H1 (cell line): Measurements from ENCODE around the gene TRAF3IP1. TPM values are rescaled to one million over a fixed set of nuclear protein-coding genes. Genes with fewer than 3 reads are reported as not detected.

Experiments used
- CTCF ChIA-PET: fragments of 300-600 bp; sonication (Branson Sonifier 250); formaldehyde crosslinking; loops from one replicate; lab custom pipeline; 2021; ENCODE audit not compliant: partially characterized antibody; lab: Charles Lee
- POLR2A ChIA-PET: fragments of 300-600 bp; sonication (Branson Sonifier 250); formaldehyde crosslinking; loops from one replicate; lab custom pipeline; 2021; ENCODE audit warnings: inconsistent platforms; ENCODE audit not compliant: partially characterized antibody; lab: Charles Lee
- DNase-seq, 2 experiments: peaks; one replicate each; pipeline versions ENCODE4 v3.0.0 to v3.0.0-alpha.2; 2010 to 2022; ENCODE audit warnings: low spot score in 2 of 2, low read depth in 1 of 2, mixed read lengths in 1 of 2
- FAIRE-seq: peaks from 2 replicates; lab custom pipeline; 2011; peaks lifted over from hg19 to GRCh38; lab: Jason Lieb, UNC
- H2AFZ ChIP-seq: 2 replicates; pipeline ENCODE4 v1.8.1; 2012; ENCODE audit warnings: low read length, inconsistent platforms
- H2AK5ac ChIP-seq: 2 replicates; pipeline ENCODE4 v1.6.1; 2013; ENCODE audit warnings: low read depth, low read length
- H2BK120ac ChIP-seq: replicated peaks from 2 replicates; pipeline ENCODE3; 2013; ENCODE audit warnings: low read depth, low read length, inconsistent platforms
- H2BK12ac ChIP-seq: 2 replicates; pipeline ENCODE4 v1.6.1; 2013; ENCODE audit warnings: low read depth, low read length
- H2BK15ac ChIP-seq: 2 replicates; pipeline ENCODE4 v1.6.1; 2013; ENCODE audit warnings: low read length
- H2BK20ac ChIP-seq: 2 replicates; pipeline ENCODE4 v1.6.1; 2013; ENCODE audit warnings: low read length
- H2BK5ac ChIP-seq: 2 replicates; pipeline ENCODE4 v1.6.1; 2013; ENCODE audit warnings: low read depth, low read length
- H3K14ac ChIP-seq: 2 replicates; pipeline ENCODE4 v1.6.1; 2013; ENCODE audit warnings: inconsistent platforms; ENCODE audit not compliant: insufficient read length
- H3K18ac ChIP-seq: 2 replicates; pipeline ENCODE4 v1.6.1; 2013; ENCODE audit warnings: low read length; ENCODE audit errors: extremely low read depth
- H3K23ac ChIP-seq: 2 replicates; pipeline ENCODE4 v1.6.1; 2013; ENCODE audit warnings: inconsistent platforms; ENCODE audit not compliant: insufficient read length
- H3K23me2 ChIP-seq: 2 replicates; pipeline ENCODE4 v1.6.1; 2013; ENCODE audit warnings: low read depth, low read length
- H3K27ac ChIP-seq: 2 replicates; pipeline ENCODE4 v1.6.1; 2011; ENCODE audit warnings: low read depth, low read length, inconsistent platforms
- H3K27me3 ChIP-seq, 4 experiments: replicated peaks in 1 of 4; 1 replicate in 1 of 4; 2 replicates in 3 of 4; pipeline versions ENCODE4 v1.6.1 to v1.8.1; 2011 to 2013; ENCODE audit warnings: low read length in 3 of 4, mild to moderate bottlenecking in 3 of 4, inconsistent platforms in 2 of 4, mixed read lengths in 2 of 4, moderate library complexity in 1 of 4; ENCODE audit not compliant: control insufficient read depth in 3 of 4, insufficient read depth in 3 of 4; ENCODE audit errors: extremely low read depth in 1 of 4
- H3K36me3 ChIP-seq, 4 experiments: 2 replicates each; pipeline versions ENCODE4 v1.6.1 to v1.8.1; 2011 to 2013; ENCODE audit warnings: mild to moderate bottlenecking in 4 of 4, low read length in 3 of 4, moderate library complexity in 2 of 4, control low read depth in 1 of 4, inconsistent platforms in 1 of 4; ENCODE audit not compliant: insufficient read depth in 4 of 4, control insufficient read depth in 2 of 4
- H3K4ac ChIP-seq: replicated peaks from 2 replicates; pipeline ENCODE3; 2013; ENCODE audit warnings: low read length, low read depth, mixed read lengths, inconsistent platforms; ENCODE audit not compliant: insufficient read length
- H3K4me1 ChIP-seq, 4 experiments: replicated peaks in 1 of 4; 1 replicate in 1 of 4; 2 replicates in 3 of 4; pipeline versions ENCODE4 v1.6.1 to v1.8.1; 2011 to 2013; ENCODE audit warnings: low read length in 3 of 4, inconsistent platforms in 2 of 4, mixed read lengths in 1 of 4; ENCODE audit not compliant: insufficient read depth in 4 of 4, control insufficient read depth in 3 of 4
- H3K4me2 ChIP-seq, 2 experiments: 2 replicates each; pipeline versions ENCODE4 v1.6.1 to v1.8.1; 2011 to 2013; ENCODE audit warnings: low read depth in 2 of 2, low read length in 2 of 2, control low read depth in 1 of 2, inconsistent platforms in 1 of 2, mild to moderate bottlenecking in 1 of 2; ENCODE audit not compliant: insufficient read depth in 1 of 2
- H3K4me3 ChIP-seq, 4 experiments: fragments of 200-600, 300-600 bp in 1 of 4; sonication (generic), shearing (Covaris generic), sonication (Bioruptor Twin) in 1 of 4; 2 replicates each; pipeline versions ENCODE4 v1.5.1 to v1.8.1; 2011 to 2016; ENCODE audit warnings: low read length in 4 of 4, low read depth in 3 of 4, control low read depth in 2 of 4, inconsistent platforms in 2 of 4, mild to moderate bottlenecking in 2 of 4, mixed read lengths in 1 of 4, moderate library complexity in 1 of 4; ENCODE audit not compliant: insufficient read depth in 2 of 4; ENCODE audit errors: extremely low read depth in 1 of 4
- H3K56ac ChIP-seq: replicated peaks from 2 replicates; pipeline ENCODE3; 2013; ENCODE audit warnings: low read depth, mild to moderate bottlenecking, mixed read lengths, low read length, inconsistent platforms; ENCODE audit not compliant: insufficient read length
- H3K79me1 ChIP-seq: 2 replicates; pipeline ENCODE4 v1.6.1; 2013; ENCODE audit warnings: low read depth, low read length, control low read depth
- H3K79me2 ChIP-seq, 2 experiments: 2 replicates each; pipeline versions ENCODE4 v1.6.1 to v1.8.1; 2012 to 2013; ENCODE audit warnings: low read length in 2 of 2, mild to moderate bottlenecking in 2 of 2, inconsistent platforms in 1 of 2; ENCODE audit not compliant: insufficient read depth in 2 of 2, control insufficient read depth in 1 of 2
- H3K9ac ChIP-seq, 4 experiments: replicated peaks in 1 of 4; 1 replicate in 1 of 4; 2 replicates in 3 of 4; pipeline versions ENCODE4 v1.6.1 to v1.8.1; 2011 to 2013; ENCODE audit warnings: low read depth in 3 of 4, low read length in 3 of 4, control low read depth in 2 of 4, mild to moderate bottlenecking in 2 of 4, moderate library complexity in 2 of 4, inconsistent platforms in 1 of 4; ENCODE audit errors: extremely low read depth in 1 of 4
- H3K9me3 ChIP-seq, 2 experiments: 2 replicates each; pipeline versions ENCODE4 v1.6.1 to v1.8.1; 2012 to 2013; ENCODE audit warnings: mild to moderate bottlenecking in 2 of 2, moderate library complexity in 2 of 2, control low read depth in 1 of 2, inconsistent platforms in 1 of 2, low read depth in 1 of 2, low read length in 1 of 2, mixed read lengths in 1 of 2; ENCODE audit not compliant: insufficient read depth in 2 of 2
- H4K20me1 ChIP-seq, 2 experiments: replicated peaks in 1 of 2; 2 replicates each; pipeline versions ENCODE3 to v1.8.1; 2011 to 2013; ENCODE audit warnings: inconsistent platforms in 2 of 2, low read length in 2 of 2, mild to moderate bottlenecking in 1 of 2; ENCODE audit not compliant: insufficient read depth in 2 of 2, control insufficient read depth in 1 of 2
- H4K5ac ChIP-seq: 2 replicates; pipeline ENCODE4 v1.6.1; 2013; ENCODE audit warnings: low read length, low read depth, mixed read lengths, inconsistent platforms; ENCODE audit not compliant: insufficient read length
- H4K8ac ChIP-seq: 2 replicates; pipeline ENCODE4 v1.8.0; 2013; ENCODE audit warnings: mild to moderate bottlenecking, moderate library complexity, low read length, inconsistent platforms; ENCODE audit not compliant: insufficient read depth; ENCODE audit errors: extremely low read depth
- H4K91ac ChIP-seq: replicated peaks from 2 replicates; pipeline ENCODE3; 2013; ENCODE audit warnings: low read length, mixed read lengths, inconsistent platforms; ENCODE audit not compliant: insufficient read length
- KDM5A ChIP-seq: fragments of 200-600 bp; IDR thresholded peaks from 2 replicates; pipeline ENCODE4 v1.7.1; 2012; ENCODE audit warnings: mild to moderate bottlenecking, low read length, inconsistent platforms, mixed read lengths
- NANOG ChIP-seq: IDR thresholded peaks from 2 replicates; pipeline ENCODE4 v1.6.1; 2011; ENCODE audit warnings: low read length, low read depth, mild to moderate bottlenecking, inconsistent platforms; ENCODE audit not compliant: insufficient read depth, poor library complexity, severe bottlenecking
- SP2 ChIP-seq: IDR thresholded peaks from 2 replicates; pipeline ENCODE4 v1.6.1; 2012; ENCODE audit warnings: mild to moderate bottlenecking, low read length, inconsistent platforms
- USF2 ChIP-seq: IDR thresholded peaks from 2 replicates; pipeline ENCODE4 v1.6.1; 2011; ENCODE audit warnings: low read length, improper control_type of control experiment
- WGBS, 2 experiments: shearing (Covaris generic) in 1 of 2; methylation state at CpG; one replicate each; pipeline versions ENCODE4 v1.1.6 to v1.1.7; 2013 to 2015; ENCODE audit warnings: low lambda C conversion rate in 2 of 2, mixed read lengths in 2 of 2, inconsistent platforms in 1 of 2, low coverage in 1 of 2, missing lambda C conversion rate in 1 of 2; ENCODE audit not compliant: insufficient replicate concordance in 2 of 2, insufficient coverage in 1 of 2, insufficient read length in 1 of 2; ENCODE audit errors: extremely low coverage in 1 of 2, missing lambda C conversion rate in 1 of 2; 5-methylcytosine and 5-hydroxymethylcytosine counted together
- polyA plus RNA-seq, 7 experiments: library from polyadenylated mRNA; depleted of rRNA in 3 of 7; stranded (reverse) in 5 of 7; unstranded in 2 of 7; fragments of >200 nt in 5 of 7; fragments of 200-250 nt in 2 of 7; gene quantifications; 1 replicate in 5 of 7; 2 replicates in 1 of 7; 4 replicates in 1 of 7; pipeline versions ENCODE4 v1.2.1 to v1.2.3, GENCODE V29; 2011 to 2013; ENCODE audit warnings: missing spikeins in 2 of 7, mixed read lengths in 2 of 7
- total RNA-seq: library from RNA; stranded (reverse); fragmentation: NEBNext Ultra II Directional; extraction: Animal tissue kit (Norgen Biotek cat#: 25700); gene quantifications from 2 replicates; pipeline ENCODE4 v1.2.1, GENCODE V29; 2021

Gene TRAF3IP1
- total and polyA plus RNA-seq, 2 of the 8 experiments (the other 6 are each of a cell fraction or from before 2014, with no cell fraction given) = 2.3 to 17.5 TPM

DNA sequence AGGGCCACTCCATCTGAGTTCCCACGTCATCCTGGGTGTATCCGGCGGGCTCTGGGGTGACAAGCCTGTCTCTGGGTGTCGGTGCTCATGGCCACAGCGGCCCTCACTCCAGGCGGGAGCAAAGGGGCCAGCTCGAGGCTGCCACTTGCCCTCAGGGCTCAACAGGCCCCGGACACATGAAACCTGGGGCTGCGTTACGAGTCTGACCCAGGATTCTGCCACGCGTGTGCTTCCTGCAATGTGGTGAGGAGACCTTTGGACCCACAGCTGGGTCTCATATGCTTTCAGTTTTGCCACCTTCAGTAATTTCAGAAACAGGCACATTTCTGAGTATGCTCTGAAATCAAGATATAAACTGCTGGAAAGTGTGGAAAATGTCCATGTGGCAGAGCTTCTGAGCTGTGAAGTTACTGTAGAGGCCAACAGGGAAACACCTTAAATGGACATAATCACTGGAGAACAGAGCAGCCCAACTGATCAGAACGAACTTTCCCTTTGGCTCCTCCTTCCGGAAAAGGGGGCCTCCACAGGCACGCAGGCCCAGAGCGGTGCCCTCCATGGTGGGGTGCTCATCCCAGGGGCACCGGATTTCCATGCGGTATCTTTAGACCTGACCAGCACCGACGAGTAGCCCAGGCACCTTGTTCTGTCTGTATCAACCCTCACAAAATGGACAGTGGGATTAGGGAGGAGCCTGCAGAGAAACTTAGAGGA lies 46.0 kb upstream of the TRAF3IP1 start:
- peaks cover 0 to 3% (median 0%) of the 10 kb centered on the region in 4 experiments; a peak in 2 of 8 replicates for H3K36me3 ChIP-seq
- no peak overlapping the region for H4K8ac ChIP-seq
- H2AK5ac ChIP-seq = no peak overlapping the region
- POLR2A ChIA-PET = interaction anchor here (1.0 kb wide), 1 partner anchor 15 kb away, joined by 4 read pairs; no protein-coding TSS in a partner anchor
- no peak overlapping the region for H2AFZ ChIP-seq
- FAIRE-seq (no peak), DNase-seq (no peak)
- CTCF ChIA-PET = interaction anchor here (0.8 to 18.9 kb wide), 4 partner anchors 10 to 31 kb away, joined by 3 to 298 read pairs (median 28); partner anchors contain the start of gene PER2
- no peaks in the 10 kb centered on the region for H3K27me3 ChIP-seq
- peaks cover 0 to 2% of the 10 kb centered on the region in 2 experiments for H4K20me1 ChIP-seq
- H2BK5ac ChIP-seq = no peak overlapping the region
- H3K14ac ChIP-seq = no peak overlapping the region
- H3K23me2 ChIP-seq = no peaks in the 10 kb centered on the region
- no peak overlapping the region for H2BK20ac ChIP-seq
- no peak overlapping the region for H3K4me3 ChIP-seq
- H3K23ac ChIP-seq = no peak overlapping the region
- no peak overlapping the region for H2BK15ac ChIP-seq
- 96% methylated on average over 20 of the region's 20 CpGs; no CpG with 5 or more reads in 1 of the 2 experiments for WGBS, 2 experiments
- no peak overlapping the region for H3K18ac ChIP-seq
- no peaks in the 10 kb centered on the region for H3K9me3 ChIP-seq
- H2BK12ac ChIP-seq = no peak overlapping the region
- H3K4me2 ChIP-seq = no peak overlapping the region
- H3K4me1 ChIP-seq = peaks cover 0 to 2% (median 0%) of the 10 kb centered on the region in 4 experiments; a peak in 1 of 7 replicates
- H3K79me2 ChIP-seq = no peaks in the 10 kb centered on the region
- H3K79me1 ChIP-seq = no peaks in the 10 kb centered on the region
- H4K5ac ChIP-seq = no peak overlapping the region
- H3K56ac ChIP-seq = no peak overlapping the region
- no peak overlapping the region for H2BK120ac ChIP-seq
- no peak overlapping the region for H3K4ac ChIP-seq
- H4K91ac ChIP-seq = no peak overlapping the region
- TF ChIP-seq NANOG (no peak), SP2 (no peak), USF2 (no peak), KDM5A (no peak)
- TF ChIP-seq, all 59 proteins: peak for 0
- Histone ChIP-seq H3K9ac (no peak overlapping the region), H3K27ac (no peak overlapping the region)
